GM19455 (cell line): ENCODE measurements around the gene CLEC18A.
"Not testable (repeated sequence)": the region's sequence is repeated elsewhere in the genome, so short reads cannot be mapped to it uniquely, and the experiment has no call there.

Experiments
- ATAC-seq: cut with Tn5 transposase; IDR thresholded peaks from one replicate; pipeline ENCODE4 v1.9.1; 2021; ENCODE audit not compliant: unreplicated experiment

Gene CLEC18A

GRCh38 chr16:69951017-69951671, at the start of gene CLEC18A:
Gene CLEC18A (plus strand): TSS chr16:69951334. CDS start chr16:69951367, 33 bp downstream.
- ATAC-seq: not testable (repeated sequence)

- ATAC-seq: no peak
Measured at GRCh38 chr16:69903865-69904415, 47.2 kb upstream of the CLEC18A start.

GRCh38 chr16:69904495-69905170, 46.5 kb upstream of the CLEC18A start:
- no peak for ATAC-seq

- no peak for ATAC-seq
Measured at GRCh38 chr16:69905171-69905555, 46.0 kb upstream of the CLEC18A start.

- no peak for ATAC-seq
Measured at GRCh38 chr16:69906838-69907401, 44.2 kb upstream of the CLEC18A start.

- ATAC-seq: no peak
Measured at GRCh38 chr16:69909043-69909442, 42.1 kb upstream of the CLEC18A start.

- no peak for ATAC-seq
Measured at GRCh38 chr16:69909760-69910159, 41.4 kb upstream of the CLEC18A start.

GRCh38 chr16:69910964-69911363, 40.2 kb upstream of the CLEC18A start:
- ATAC-seq: no peak

GRCh38 chr16:69916462-69916861, 34.7 kb upstream of the CLEC18A start:
- ATAC-seq: no peak

- ATAC-seq: no peak
Measured at GRCh38 chr16:69917311-69917710, 33.8 kb upstream of the CLEC18A start.

GRCh38 chr16:69917739-69918138, 33.4 kb upstream of the CLEC18A start:
- ATAC-seq: no peak

GRCh38 chr16:69918241-69918640, 32.9 kb upstream of the CLEC18A start:
- ATAC-seq: no peak

- ATAC-seq: no peak
Measured at GRCh38 chr16:69921127-69921526, 30.0 kb upstream of the CLEC18A start.

- no peak for ATAC-seq
Measured at GRCh38 chr16:69922200-69922599, 28.9 kb upstream of the CLEC18A start.

- ATAC-seq: no peak
Measured at GRCh38 chr16:69924041-69924775, 26.9 kb upstream of the CLEC18A start.

GRCh38 chr16:69924777-69925191, 26.4 kb upstream of the CLEC18A start:
- ATAC-seq: no peak

- ATAC-seq: no peak
Measured at GRCh38 chr16:69925311-69925710, 25.8 kb upstream of the CLEC18A start.

GRCh38 chr16:69926241-69926640, 24.9 kb upstream of the CLEC18A start:
- no peak for ATAC-seq

GRCh38 chr16:69927056-69927757, 23.9 kb upstream of the CLEC18A start:
- ATAC-seq: no peak

GRCh38 chr16:69928856-69929400, 22.2 kb upstream of the CLEC18A start:
- no peak for ATAC-seq
